Activated CD4-positive, CD25-positive, alpha-beta regulatory T cell treated with anti-CD3 and anti-CD28 coated beads, Interleukin-2, amount 50 U/mL, for 24 hours (primary cell): ENCODE measurements around the gene KCNJ12.
"Not testable (repeated sequence)": the region's sequence is repeated elsewhere in the genome, so short reads cannot be mapped to it uniquely, and the experiment has no call there.

Experiments used
- ATAC-seq, 2 donors: fragments of 150-1000 bp; cut with Tn5 transposase; one replicate each; pipeline ENCODE4 v1.10.0; 2021; ENCODE audit warnings: mild to moderate bottlenecking in 1 of 2, moderate library complexity in 1 of 2

KCNJ12 gene

GRCh38 chr17:21408766-21409300 is 32.7 kb downstream of the KCNJ12 start:
- not testable (repeated sequence) for ATAC-seq

GRCh38 chr17:21409388-21409787 is 33.2 kb downstream of the KCNJ12 start:
- not testable (repeated sequence) for ATAC-seq

- ATAC-seq, result not testable (repeated sequence)
These were observed 33.8 kb downstream of the KCNJ12 start for GRCh38 chr17:21409971-21410370.

- not testable (repeated sequence) for ATAC-seq
These were observed 34.2 kb downstream of the KCNJ12 start for GRCh38 chr17:21410371-21410770.

GRCh38 chr17:21410906-21411678 is 34.9 kb downstream of the KCNJ12 start:
- not testable (repeated sequence) for ATAC-seq

GRCh38 chr17:21411679-21412205 is 35.6 kb downstream of the KCNJ12 start:
- ATAC-seq, result not testable (repeated sequence)

- ATAC-seq, result not testable (repeated sequence)
These were observed 36.1 kb downstream of the KCNJ12 start for GRCh38 chr17:21412207-21412681.

GRCh38 chr17:21413570-21414279 is 37.6 kb downstream of the KCNJ12 start:
- ATAC-seq, result not testable (repeated sequence)

GRCh38 chr17:21414616-21415015 is 38.5 kb downstream of the KCNJ12 start:
- ATAC-seq, result not testable (repeated sequence)

- not testable (repeated sequence) for ATAC-seq
These were observed 39.2 kb downstream of the KCNJ12 start for GRCh38 chr17:21415166-21415990.

- not testable (repeated sequence) for ATAC-seq
These were observed 40.4 kb downstream of the KCNJ12 start for GRCh38 chr17:21416471-21416981.

- ATAC-seq, result not testable (repeated sequence)
These were observed 41.2 kb downstream of the KCNJ12 start for GRCh38 chr17:21417349-21417748.

- no peak for ATAC-seq
These were observed 41.8 kb downstream of the KCNJ12 start for GRCh38 chr17:21417921-21418320.

- ATAC-seq, result no peak
These were observed 42.5 kb downstream of the KCNJ12 start for GRCh38 chr17:21418446-21419298.

GRCh38 chr17:21419299-21420239 is 43.4 kb downstream of the KCNJ12 start:
- peak; percentile 44 to 52 for ATAC-seq

- not testable (repeated sequence) for ATAC-seq
These were observed 44.4 kb downstream of the KCNJ12 start for GRCh38 chr17:21420503-21421090.

GRCh38 chr17:21421421-21422310 is 45.5 kb downstream of the KCNJ12 start:
- ATAC-seq, result not testable (repeated sequence)
